Adrenal gland (tissue), 5 donors: ENCODE data around the gene FBLN2.

Experiments used
- POLR2A ChIP-seq, 2 donors: fragments of 450-650 bp; IDR thresholded peaks; one replicate each; pipeline ENCODE4 v1.6.1; 2017; ENCODE audit warnings: antibody characterized with exemption in 2 of 2, mild to moderate bottlenecking in 2 of 2, moderate library complexity in 1 of 2
- TF ChIP-seq, protein P1 (sequence below), 6 experiments: fragments of 450-650 bp in 4 of 6; fragments of 200-600 bp in 2 of 6; sonication (generic) in 1 of 6; IDR thresholded peaks; 1 replicate in 5 of 6; 2 replicates in 1 of 6; pipeline versions ENCODE4 v1.5.1 to v1.8.0; 2016 to 2021; ENCODE audit warnings: antibody characterized with exemption in 6 of 6, mild to moderate bottlenecking in 2 of 6, moderate library complexity in 1 of 6
- donor health status: DM: no; HTN: no; CAD: no.

DNA sequence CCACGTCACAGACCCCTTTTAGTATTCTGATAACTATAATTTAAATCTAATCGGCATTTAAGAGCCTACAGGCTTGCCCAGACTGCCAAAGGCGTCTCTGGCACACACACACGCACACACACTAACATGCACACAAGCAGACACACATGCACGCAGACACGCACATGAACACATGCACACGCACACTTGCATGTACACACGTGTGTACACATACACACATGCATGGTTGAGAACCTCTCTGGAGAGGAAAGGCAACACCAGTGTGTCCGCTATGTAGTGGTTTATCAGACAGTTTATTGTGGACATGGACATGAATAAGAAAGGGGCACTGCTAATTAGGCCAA lies 102.1 kb downstream of the FBLN2 start:
- TF ChIP-seq, protein P1, sequence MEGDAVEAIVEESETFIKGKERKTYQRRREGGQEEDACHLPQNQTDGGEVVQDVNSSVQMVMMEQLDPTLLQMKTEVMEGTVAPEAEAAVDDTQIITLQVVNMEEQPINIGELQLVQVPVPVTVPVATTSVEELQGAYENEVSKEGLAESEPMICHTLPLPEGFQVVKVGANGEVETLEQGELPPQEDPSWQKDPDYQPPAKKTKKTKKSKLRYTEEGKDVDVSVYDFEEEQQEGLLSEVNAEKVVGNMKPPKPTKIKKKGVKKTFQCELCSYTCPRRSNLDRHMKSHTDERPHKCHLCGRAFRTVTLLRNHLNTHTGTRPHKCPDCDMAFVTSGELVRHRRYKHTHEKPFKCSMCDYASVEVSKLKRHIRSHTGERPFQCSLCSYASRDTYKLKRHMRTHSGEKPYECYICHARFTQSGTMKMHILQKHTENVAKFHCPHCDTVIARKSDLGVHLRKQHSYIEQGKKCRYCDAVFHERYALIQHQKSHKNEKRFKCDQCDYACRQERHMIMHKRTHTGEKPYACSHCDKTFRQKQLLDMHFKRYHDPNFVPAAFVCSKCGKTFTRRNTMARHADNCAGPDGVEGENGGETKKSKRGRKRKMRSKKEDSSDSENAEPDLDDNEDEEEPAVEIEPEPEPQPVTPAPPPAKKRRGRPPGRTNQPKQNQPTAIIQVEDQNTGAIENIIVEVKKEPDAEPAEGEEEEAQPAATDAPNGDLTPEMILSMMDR (IDR thresholded peaks at IDR 0.05): no peak
- no peak for TF ChIP-seq POLR2A (IDR thresholded peaks at IDR 0.05)
